ENCODE data around the gene CERS6.

GRCh38 chr2:168602846-168603401 lies 146.9 kb downstream of the CERS6 start:
- TF ChIP-seq CTCF (IDR thresholded peaks at IDR 0.05 in 2 of 3, conservative IDR thresholded peaks at IDR 0.05 in 1 of 3; ENCODE audit: control insufficient read depth in 2 of 3, extremely low read depth in 1 of 3, insufficient read depth in 1 of 3, low read depth in 3 of 3, low read length in 3 of 3) (no peak), CHD2 (IDR thresholded peaks at IDR 0.05; ENCODE audit: borderline replicate concordance, low read depth, low read length) (no peak)

All from GM12878 (cell line).